Large intestine (tissue), 3 donors: Measurements from ENCODE around the gene ADAMTSL2. TPM values are rescaled to one million over a fixed set of nuclear protein-coding genes. Genes with fewer than 3 reads are reported as not detected.

Source experiments
- DNase-seq, 2 donors: peaks; one replicate each; pipeline versions ENCODE4 v3.0.0 to v3.0.0-alpha.2; 2013
- H3K27ac ChIP-seq: one replicate; pipeline ENCODE4 v1.5.1; 2013; ENCODE audit warnings: low read length
- H3K27me3 ChIP-seq: 2 replicates; pipeline ENCODE4 v1.6.1; 2013; ENCODE audit warnings: low read length; ENCODE audit not compliant: control insufficient read depth, insufficient read depth
- H3K36me3 ChIP-seq: 2 replicates; pipeline ENCODE4 v1.6.1; 2013; ENCODE audit warnings: low read length; ENCODE audit not compliant: control insufficient read depth, insufficient read depth
- H3K4me1 ChIP-seq: one replicate; pipeline ENCODE4 v1.6.1; 2013; ENCODE audit warnings: low read length; ENCODE audit not compliant: control insufficient read depth, insufficient read depth
- H3K4me3 ChIP-seq: one replicate; pipeline ENCODE4 v1.5.1; 2013; ENCODE audit warnings: low read length
- H3K9me3 ChIP-seq: one replicate; pipeline ENCODE4 v1.6.1; 2013; ENCODE audit warnings: mild to moderate bottlenecking, low read depth, low read length, moderate library complexity; ENCODE audit not compliant: control insufficient read depth
- WGBS: methylation state at CpG from one replicate; pipeline ENCODE4 v1.1.5; 2013; ENCODE audit warnings: low lambda C conversion rate; ENCODE audit not compliant: insufficient coverage; 5-methylcytosine and 5-hydroxymethylcytosine counted together
- polyA plus RNA-seq: library from polyadenylated mRNA; unstranded; fragments of 120-200 nt; gene quantifications from one replicate; pipeline ENCODE4 v1.2.1, GENCODE V29; 2013

ADAMTSL2 gene
- polyA plus RNA-seq, 1 donor = 0.69 TPM

- Histone ChIP-seq H3K4me1 (no peaks in the 10 kb centered on the region), H3K27me3 (peaks cover 24% of the 10 kb centered on the region), H3K4me3 (no peak overlapping the region), H3K9me3 (no peaks in the 10 kb centered on the region), H3K27ac (no peak overlapping the region), H3K36me3 (no peaks in the 10 kb centered on the region)
- no peak for DNase-seq
- WGBS = 92% methylated on average over 5 of the region's 32 CpGs
Measured at GRCh38 chr9:133575186-133576030, 40.9 kb downstream of the ADAMTSL2 start.

- H3K9me3 ChIP-seq = no peaks in the 10 kb centered on the region
- 97% methylated on average over 3 of the region's 23 CpGs for WGBS
- DNase-seq = no peak
- peaks cover 22% of the 10 kb centered on the region for H3K27me3 ChIP-seq
- no peak overlapping the region for H3K4me3 ChIP-seq
- no peaks in the 10 kb centered on the region for H3K4me1 ChIP-seq
- H3K36me3 ChIP-seq = no peaks in the 10 kb centered on the region
- H3K27ac ChIP-seq = no peak overlapping the region
Measured at GRCh38 chr9:133576031-133576874, 41.7 kb downstream of the ADAMTSL2 start.

GRCh38 chr9:133576875-133577736 lies 42.6 kb downstream of the ADAMTSL2 start:
- DNase-seq = no peak
- Histone ChIP-seq H3K4me1 (no peaks in the 10 kb centered on the region), H3K27ac (no peak overlapping the region), H3K27me3 (peaks cover 22% of the 10 kb centered on the region), H3K9me3 (no peaks in the 10 kb centered on the region), H3K4me3 (no peak overlapping the region), H3K36me3 (no peaks in the 10 kb centered on the region)
- WGBS = no CpG with 5 or more reads among the region's 34 CpGs

- H3K4me1 ChIP-seq = no peaks in the 10 kb centered on the region
- H3K36me3 ChIP-seq = no peaks in the 10 kb centered on the region
- H3K27ac ChIP-seq = no peak overlapping the region
- H3K27me3 ChIP-seq = peaks cover 22% of the 10 kb centered on the region
- no peak overlapping the region for H3K4me3 ChIP-seq
- WGBS = no CpG with 5 or more reads among the region's 3 CpGs
- H3K9me3 ChIP-seq = no peaks in the 10 kb centered on the region
- DNase-seq = no peak
Measured at GRCh38 chr9:133577737-133578112, 43.2 kb downstream of the ADAMTSL2 start.

- WGBS = no CpG with 5 or more reads among the region's 41 CpGs
Measured at GRCh38 chr9:133578524-133579441, 44.3 kb downstream of the ADAMTSL2 start.

GRCh38 chr9:133579601-133580418 lies 45.3 kb downstream of the ADAMTSL2 start:
- Histone ChIP-seq H3K27me3 (peaks cover 26% of the 10 kb centered on the region), H3K36me3 (no peaks in the 10 kb centered on the region), H3K4me1 (peaks cover 8% of the 10 kb centered on the region), H3K27ac (no peak overlapping the region), H3K4me3 (no peak overlapping the region), H3K9me3 (no peaks in the 10 kb centered on the region)
- no peak for DNase-seq
- no CpG with 5 or more reads among the region's 31 CpGs for WGBS

More at GRCh38 chr9:133578524-133579441, 44.3 kb downstream of the ADAMTSL2 start:
- Histone ChIP-seq H3K27me3 (peaks cover 22% of the 10 kb centered on the region), H3K27ac (no peak overlapping the region), H3K36me3 (no peaks in the 10 kb centered on the region), H3K4me1 (no peaks in the 10 kb centered on the region), H3K9me3 (no peaks in the 10 kb centered on the region), H3K4me3 (no peak overlapping the region)
- DNase-seq = no peak

- no peak for DNase-seq
- Histone ChIP-seq H3K9me3 (no peaks in the 10 kb centered on the region), H3K4me3 (no peak overlapping the region), H3K4me1 (peaks cover 11% of the 10 kb centered on the region), H3K36me3 (no peaks in the 10 kb centered on the region), H3K27ac (no peak overlapping the region), H3K27me3 (peaks cover 31% of the 10 kb centered on the region)
- WGBS = 88% methylated on average over 3 of the region's 6 CpGs
Measured at GRCh38 chr9:133580419-133580738, 45.9 kb downstream of the ADAMTSL2 start.

- WGBS = no CpG with 5 or more reads among the region's 4 CpGs
Measured at GRCh38 chr9:133581011-133581410, 46.5 kb downstream of the ADAMTSL2 start.

More at GRCh38 chr9:133581011-133581410, 46.5 kb downstream of the ADAMTSL2 start:
- no peaks in the 10 kb centered on the region for H3K36me3 ChIP-seq
- peaks cover 15% of the 10 kb centered on the region for H3K4me1 ChIP-seq
- no peak for DNase-seq
- H3K9me3 ChIP-seq = no peaks in the 10 kb centered on the region
- no peak overlapping the region for H3K27ac ChIP-seq
- H3K27me3 ChIP-seq = peaks cover 38% of the 10 kb centered on the region
- no peak overlapping the region for H3K4me3 ChIP-seq
